B cell (primary cell): ENCODE data around the gene CYTH4. TPM values are rescaled to one million over a fixed set of nuclear protein-coding genes. Genes with fewer than 3 reads are reported as not detected.

Experiments used
- ATAC-seq: fragments of 200-7000 bp; cut with Tn5 transposase; one replicate; pipeline ENCODE4 v1.10.0; 2021; ENCODE audit warnings: low read depth, mild to moderate bottlenecking, moderate number of reproducible peaks, moderate library complexity
- CTCF ChIA-PET: fragments of 350-600 bp; sonication (Branson Sonifier 250); formaldehyde crosslinking; loops from one replicate; lab custom pipeline; 2021; ENCODE audit warnings: antibody characterized with exemption, inconsistent platforms; lab: Charles Lee
- POLR2A ChIA-PET: fragments of 350-600 bp; sonication (Branson Sonifier 250); formaldehyde crosslinking; loops from one replicate; lab custom pipeline; 2021; ENCODE audit warnings: antibody characterized with exemption; lab: Charles Lee
- DNase-seq: peaks from one replicate; pipeline ENCODE4 v3.0.0; 2013
- H2AFZ ChIP-seq: 2 replicates; pipeline ENCODE4 v1.6.1; 2012; ENCODE audit warnings: mild to moderate bottlenecking, low read depth, low read length; ENCODE audit not compliant: insufficient read depth, poor library complexity, severe bottlenecking
- H3K27ac ChIP-seq, 2 donors: 1 replicate in 1 of 2; 2 replicates in 1 of 2; pipeline ENCODE4 v1.5.1; 2012 to 2013; ENCODE audit warnings: low read length in 2 of 2, mild to moderate bottlenecking in 2 of 2, moderate library complexity in 1 of 2
- H3K27me3 ChIP-seq, 4 experiments: fragments of 200-600 bp in 1 of 4; sonication (generic) in 1 of 4; replicated peaks in 1 of 4; 1 replicate in 2 of 4; 2 replicates in 2 of 4; pipeline versions ENCODE4 v1.6.1 to v1.7.0; 2013 to 2016; ENCODE audit warnings: low read length in 3 of 4, mild to moderate bottlenecking in 2 of 4, mixed read lengths in 1 of 4, moderate library complexity in 1 of 4; ENCODE audit not compliant: insufficient read depth in 4 of 4, control insufficient read depth in 3 of 4; ENCODE audit errors: control extremely low read depth in 1 of 4
- H3K36me3 ChIP-seq, 2 experiments: replicated peaks in 1 of 2; 1 replicate in 1 of 2; 2 replicates in 1 of 2; pipeline versions ENCODE4 v1.6.1 to v1.7.1; 2013; ENCODE audit warnings: low read length in 1 of 2; ENCODE audit not compliant: insufficient read depth in 2 of 2, control insufficient read depth in 1 of 2; ENCODE audit errors: control extremely low read depth in 1 of 2, extremely low read depth in 1 of 2
- H3K4me1 ChIP-seq, 2 donors: fragments of 200-600 bp in 1 of 2; sonication (generic) in 1 of 2; 1 replicate in 1 of 2; 2 replicates in 1 of 2; pipeline versions ENCODE4 v1.5.1 to v1.6.1; 2013 to 2017; ENCODE audit warnings: low read length in 2 of 2; ENCODE audit not compliant: control insufficient read depth in 2 of 2, insufficient read depth in 2 of 2
- H3K4me2 ChIP-seq: replicated peaks from 2 replicates; pipeline ENCODE3; 2012; ENCODE audit warnings: mild to moderate bottlenecking, low read depth, low read length; ENCODE audit not compliant: poor library complexity, severe bottlenecking
- H3K4me3 ChIP-seq, 5 experiments: fragments of 200-600 bp in 1 of 5; sonication (generic) in 1 of 5; 1 replicate in 3 of 5; 2 replicates in 2 of 5; pipeline versions ENCODE4 v1.5.1 to v1.7.0; 2011 to 2016; ENCODE audit warnings: low read length in 4 of 5, mild to moderate bottlenecking in 4 of 5, low read depth in 2 of 5, control low read depth in 1 of 5, moderate library complexity in 1 of 5; ENCODE audit not compliant: insufficient read depth in 1 of 5; ENCODE audit errors: control extremely low read depth in 1 of 5, extremely low read depth in 1 of 5
- H3K79me2 ChIP-seq: fragments of 200-600 bp; sonication (generic); one replicate; pipeline ENCODE4 v1.6.0; 2016; ENCODE audit warnings: low read length; ENCODE audit not compliant: control insufficient read depth, insufficient read depth
- H3K9ac ChIP-seq: fragments of 200-600 bp; sonication (generic); 2 replicates; pipeline ENCODE4 v1.6.1; 2017; ENCODE audit warnings: mild to moderate bottlenecking, low read length, moderate library complexity
- H3K9me3 ChIP-seq, 3 donors: one replicate each; pipeline versions ENCODE4 v1.6.1 to v1.7.1; 2013; ENCODE audit warnings: low read length in 2 of 3; ENCODE audit not compliant: control insufficient read depth in 2 of 3, insufficient read depth in 1 of 3; ENCODE audit errors: control extremely low read depth in 1 of 3
- H4K20me1 ChIP-seq: 2 replicates; pipeline ENCODE4 v1.6.0; 2012; ENCODE audit warnings: mild to moderate bottlenecking, low read length; ENCODE audit not compliant: insufficient read depth, control insufficient read depth, poor library complexity, severe bottlenecking
- H3K27ac Mint-ChIP-seq: one replicate; pipeline ENCODE4 v1.8.0; 2021; ENCODE audit warnings: mixed read lengths
- H3K27me3 Mint-ChIP-seq: one replicate; pipeline ENCODE4 v1.8.0; 2021; ENCODE audit warnings: mixed read lengths
- H3K4me1 Mint-ChIP-seq: one replicate; pipeline ENCODE4 v1.8.0; 2021; ENCODE audit warnings: mixed read lengths
- H3K4me3 Mint-ChIP-seq: one replicate; pipeline ENCODE4 v1.8.0; 2021; ENCODE audit warnings: mixed read lengths
- H3K9me3 Mint-ChIP-seq: one replicate; pipeline ENCODE4 v1.8.0; 2022; ENCODE audit warnings: mixed read lengths; ENCODE audit not compliant: insufficient read depth
- CTCF ChIP-seq: fragments of 200-600 bp; IDR thresholded peaks from one replicate; pipeline ENCODE4 v1.8.0; 2022; ENCODE audit warnings: antibody characterized with exemption, mild to moderate bottlenecking
- EZH2 ChIP-seq: IDR thresholded peaks from 2 replicates; pipeline ENCODE4 v1.6.1; 2012; ENCODE audit warnings: borderline replicate concordance, low read depth, mild to moderate bottlenecking, moderate library complexity, low read length; ENCODE audit not compliant: insufficient read depth, poor library complexity, severe bottlenecking
- WGBS: methylation state at CpG from one replicate; pipeline ENCODE4 v1.1.5; 2013; ENCODE audit warnings: missing lambda C conversion rate; ENCODE audit not compliant: insufficient coverage; 5-methylcytosine and 5-hydroxymethylcytosine counted together
- intact Hi-C: fragments of 100-400 bp; cut with micrococcal nuclease; formaldehyde crosslinking; loops from one replicate; pipeline ENCODE4 v1.10.0; 2022
- polyA plus RNA-seq: library from polyadenylated mRNA; depleted of rRNA; stranded (reverse); fragments of >200 nt; gene quantifications from 2 replicates; pipeline ENCODE4 v1.2.3, GENCODE V29; 2012
- total RNA-seq, 2 donors: library from RNA; stranded (reverse); fragments of 120-200 nt in 1 of 2; gene quantifications; 1 replicate in 1 of 2; 2 replicates in 1 of 2; pipeline versions ENCODE4 v1.2.3 to v1.2.4, GENCODE V29; 2013 to 2022

CYTH4 gene
- total and polyA plus RNA-seq, 2 donors (not counting 1 experiment from before 2014, with no cell fraction given), result 98.0 to 154 TPM

GRCh38 chr22:37239336-37240239, 42.7 kb upstream of the CYTH4 start:
- H3K9me3 Mint-ChIP-seq, result no peaks in the 10 kb centered on the region
- ATAC-seq (no peak), DNase-seq (no peak)
- Histone ChIP-seq H2AFZ (no peak overlapping the region), H3K9ac (no peak overlapping the region), H3K4me2 (peak overlapping the region; percentile 98), H3K79me2 (peaks cover 95% of the 10 kb centered on the region), H3K27me3 (no peaks in the 10 kb centered on the region), H3K9me3 (no peaks in the 10 kb centered on the region), H3K36me3 (peaks cover 2 to 72% of the 10 kb centered on the region in 2 experiments), H3K4me3 (no peak overlapping the region), H3K27ac (peak overlapping the region; percentile 5 to 86), H3K4me1 (peaks cover 75 to 91% of the 10 kb centered on the region in 2 donors), H4K20me1 (peaks cover 88% of the 10 kb centered on the region)
- ChIA-PET CTCF (interaction anchor here (1.1 to 17.0 kb wide), 10 partner anchors 9 to 327 kb away, joined by 3 to 377 read pairs (median 6); no protein-coding TSS in a partner anchor), POLR2A (interaction anchor here (1.2 to 2.3 kb wide), 4 partner anchors 7 to 21 kb away, joined by 3 to 12 read pairs (median 6); no protein-coding TSS in a partner anchor)
- intact Hi-C loops, result loop anchor here (5.0 to 10.0 kb wide), 2 partner anchors 605 to 712 kb away; partner anchors contain the start of genes ANKRD54, EIF3D and EIF3L
- no peaks in the 10 kb centered on the region for H3K27me3 Mint-ChIP-seq
- WGBS, result 83% methylated on average over 7 of the region's 10 CpGs
- peaks cover 92% of the 10 kb centered on the region for H3K4me1 Mint-ChIP-seq
- H3K27ac Mint-ChIP-seq, result peak overlapping the region; percentile 89
- no peak for TF ChIP-seq EZH2
- TF ChIP-seq CTCF, result no peak
- H3K4me3 Mint-ChIP-seq, result peak overlapping the region; percentile 97
